RWPE2 (cell line): ENCODE results near the gene RASSF8.
A peak's percentile ranks its signal among the peaks of the same experiment; 100 is the strongest.

Source experiments
- ATAC-seq: fragments of 200-7000 bp; cut with Tn5 transposase; 3 replicates; pipeline ENCODE4 v1.9.1; 2021; ENCODE audit warnings: low read depth
- DNase-seq: peaks from one replicate; pipeline ENCODE4 v3.0.0-alpha.2; 2020; ENCODE audit warnings: low spot score
- H3K27ac ChIP-seq: fragments of 450-650 bp; 2 replicates; pipeline ENCODE4 v1.5.1; 2017; ENCODE audit warnings: mild to moderate bottlenecking; ENCODE audit not compliant: poor library complexity, severe bottlenecking
- H3K27me3 ChIP-seq: fragments of 250-450 bp; sonication (Bioruptor Pico); 2 replicates; pipeline ENCODE4 v1.5.1; 2021; ENCODE audit warnings: mild to moderate bottlenecking, moderate library complexity; ENCODE audit not compliant: insufficient read depth, poor library complexity, severe bottlenecking
- H3K36me3 ChIP-seq: fragments of 250-450 bp; sonication (Bioruptor Pico); 2 replicates; pipeline ENCODE4 v1.5.1; 2020; ENCODE audit warnings: low read depth, mild to moderate bottlenecking, moderate library complexity
- H3K4me1 ChIP-seq: fragments of 250-450 bp; sonication (Bioruptor Pico); 2 replicates; pipeline ENCODE4 v1.5.1; 2021; ENCODE audit warnings: mild to moderate bottlenecking, moderate library complexity; ENCODE audit not compliant: insufficient read depth, poor library complexity, severe bottlenecking
- H3K4me3 ChIP-seq: fragments of 250-450 bp; sonication (Bioruptor Pico); 2 replicates; pipeline ENCODE4 v1.5.1; 2021; ENCODE audit warnings: mild to moderate bottlenecking, moderate library complexity; ENCODE audit not compliant: severe bottlenecking
- H3K9me3 ChIP-seq: fragments of 250-450 bp; sonication (Bioruptor Pico); 2 replicates; pipeline ENCODE4 v1.5.1; 2021; ENCODE audit warnings: mild to moderate bottlenecking, moderate library complexity; ENCODE audit not compliant: severe bottlenecking
- TF ChIP-seq, protein P1 (sequence below): fragments of 450-650 bp; IDR thresholded peaks from one replicate; pipeline ENCODE4 v1.5.1; 2017; ENCODE audit warnings: mild to moderate bottlenecking, moderate library complexity; ENCODE audit not compliant: poor library complexity, severe bottlenecking

Gene RASSF8

DNA sequence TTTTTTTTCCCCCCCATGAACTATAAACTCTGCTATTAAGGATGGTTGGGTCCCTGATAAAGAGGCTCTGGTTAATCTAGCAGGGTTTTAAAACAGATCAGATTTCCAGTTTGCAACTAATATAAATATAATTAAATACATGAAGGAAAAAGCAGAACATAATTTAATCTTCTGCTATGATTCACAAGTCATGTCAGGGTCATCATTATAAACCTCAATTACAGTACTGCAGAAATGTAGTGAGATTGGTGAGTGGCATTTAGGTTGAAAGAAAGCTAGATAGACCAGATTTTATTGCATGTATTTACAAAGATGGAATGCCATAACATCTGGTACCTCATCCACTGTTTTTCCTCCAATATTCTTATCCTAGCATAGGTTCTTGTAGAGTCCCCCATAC, 14.5 kb upstream of the RASSF8 start:
- H3K9me3 ChIP-seq = no peaks in the 10 kb centered on the region
- no peak overlapping the region for H3K4me3 ChIP-seq
- no peaks in the 10 kb centered on the region for H3K36me3 ChIP-seq
- no peak for ATAC-seq
- no peak for DNase-seq
- H3K27me3 ChIP-seq = no peaks in the 10 kb centered on the region
- H3K4me1 ChIP-seq = no peaks in the 10 kb centered on the region
- TF ChIP-seq, protein P1, sequence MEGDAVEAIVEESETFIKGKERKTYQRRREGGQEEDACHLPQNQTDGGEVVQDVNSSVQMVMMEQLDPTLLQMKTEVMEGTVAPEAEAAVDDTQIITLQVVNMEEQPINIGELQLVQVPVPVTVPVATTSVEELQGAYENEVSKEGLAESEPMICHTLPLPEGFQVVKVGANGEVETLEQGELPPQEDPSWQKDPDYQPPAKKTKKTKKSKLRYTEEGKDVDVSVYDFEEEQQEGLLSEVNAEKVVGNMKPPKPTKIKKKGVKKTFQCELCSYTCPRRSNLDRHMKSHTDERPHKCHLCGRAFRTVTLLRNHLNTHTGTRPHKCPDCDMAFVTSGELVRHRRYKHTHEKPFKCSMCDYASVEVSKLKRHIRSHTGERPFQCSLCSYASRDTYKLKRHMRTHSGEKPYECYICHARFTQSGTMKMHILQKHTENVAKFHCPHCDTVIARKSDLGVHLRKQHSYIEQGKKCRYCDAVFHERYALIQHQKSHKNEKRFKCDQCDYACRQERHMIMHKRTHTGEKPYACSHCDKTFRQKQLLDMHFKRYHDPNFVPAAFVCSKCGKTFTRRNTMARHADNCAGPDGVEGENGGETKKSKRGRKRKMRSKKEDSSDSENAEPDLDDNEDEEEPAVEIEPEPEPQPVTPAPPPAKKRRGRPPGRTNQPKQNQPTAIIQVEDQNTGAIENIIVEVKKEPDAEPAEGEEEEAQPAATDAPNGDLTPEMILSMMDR = no peak
- no peak overlapping the region for H3K27ac ChIP-seq

DNA sequence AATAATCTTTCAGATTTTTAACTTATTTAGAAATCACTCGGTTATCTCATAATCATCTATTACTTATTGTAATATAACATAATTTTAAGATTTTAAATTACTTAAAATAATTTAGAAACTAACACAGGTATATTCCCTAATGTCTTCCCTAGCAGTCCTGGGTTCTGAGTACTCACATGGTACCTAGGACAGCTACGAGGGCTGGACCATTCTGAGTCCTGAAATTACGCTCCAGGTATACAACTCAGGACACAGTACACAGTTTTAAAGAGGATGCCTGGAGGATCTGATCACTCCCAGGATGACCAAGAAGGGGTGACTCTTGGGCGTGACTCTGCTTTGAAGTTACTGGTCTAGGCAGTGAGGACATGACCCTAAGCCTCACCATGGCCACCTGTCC, 9.1 kb upstream of the RASSF8 start:
- no peak for ATAC-seq
- H3K9me3 ChIP-seq = no peaks in the 10 kb centered on the region

DNA sequence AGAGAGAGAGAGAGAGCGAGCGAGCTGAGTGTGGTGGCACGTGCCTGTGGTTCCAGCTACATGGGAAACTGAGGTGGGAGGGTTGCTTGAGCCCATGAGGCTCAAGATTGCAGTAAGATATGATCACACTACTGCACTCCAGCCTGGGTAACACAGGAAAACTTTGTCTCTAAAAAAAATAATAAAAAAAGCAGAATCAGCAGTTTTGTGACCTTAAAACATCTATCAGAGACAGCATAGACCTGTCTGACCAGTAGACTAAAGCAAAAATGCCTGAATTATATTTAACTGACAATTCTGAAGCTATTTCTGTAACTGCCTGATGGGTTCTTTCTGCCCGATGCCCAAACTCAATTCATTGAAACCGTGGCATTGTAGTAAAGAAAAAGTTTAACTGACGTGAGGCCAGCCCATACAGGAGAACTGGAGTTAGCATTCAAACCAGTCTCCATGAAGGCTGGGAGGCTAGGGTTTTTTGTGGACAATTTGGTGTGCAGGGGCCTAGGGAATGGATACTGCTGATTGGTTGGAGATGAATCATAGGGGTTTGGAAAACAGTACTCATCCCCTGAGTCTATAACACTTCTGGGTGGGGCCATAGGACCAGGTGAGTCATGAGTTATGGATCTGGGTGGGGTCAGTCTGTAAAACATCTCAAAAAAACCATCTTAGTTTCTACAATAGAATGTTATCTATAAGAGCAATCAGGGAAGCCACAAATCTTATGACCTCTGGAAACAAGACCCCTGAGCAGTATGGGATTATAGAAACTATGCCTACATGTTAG, 8.0 kb upstream of the RASSF8 start:
- TF ChIP-seq, protein P1 = no peak
- DNase-seq (no peak), ATAC-seq (peak; percentile 70; the same call in 2 of the 3 replicates)
- Histone ChIP-seq H3K4me1 (no peaks in the 10 kb centered on the region), H3K27ac (no peak overlapping the region), H3K27me3 (no peaks in the 10 kb centered on the region), H3K9me3 (no peaks in the 10 kb centered on the region), H3K4me3 (no peak overlapping the region), H3K36me3 (no peaks in the 10 kb centered on the region)

More for the DNA sequence above, 9.1 kb upstream of the RASSF8 start:
- no peak overlapping the region for H3K4me3 ChIP-seq
- no peak for DNase-seq
- TF ChIP-seq, protein P1 = no peak
- no peaks in the 10 kb centered on the region for H3K4me1 ChIP-seq
- H3K27me3 ChIP-seq = no peaks in the 10 kb centered on the region
- no peak overlapping the region for H3K27ac ChIP-seq
- H3K36me3 ChIP-seq = no peaks in the 10 kb centered on the region

DNA sequence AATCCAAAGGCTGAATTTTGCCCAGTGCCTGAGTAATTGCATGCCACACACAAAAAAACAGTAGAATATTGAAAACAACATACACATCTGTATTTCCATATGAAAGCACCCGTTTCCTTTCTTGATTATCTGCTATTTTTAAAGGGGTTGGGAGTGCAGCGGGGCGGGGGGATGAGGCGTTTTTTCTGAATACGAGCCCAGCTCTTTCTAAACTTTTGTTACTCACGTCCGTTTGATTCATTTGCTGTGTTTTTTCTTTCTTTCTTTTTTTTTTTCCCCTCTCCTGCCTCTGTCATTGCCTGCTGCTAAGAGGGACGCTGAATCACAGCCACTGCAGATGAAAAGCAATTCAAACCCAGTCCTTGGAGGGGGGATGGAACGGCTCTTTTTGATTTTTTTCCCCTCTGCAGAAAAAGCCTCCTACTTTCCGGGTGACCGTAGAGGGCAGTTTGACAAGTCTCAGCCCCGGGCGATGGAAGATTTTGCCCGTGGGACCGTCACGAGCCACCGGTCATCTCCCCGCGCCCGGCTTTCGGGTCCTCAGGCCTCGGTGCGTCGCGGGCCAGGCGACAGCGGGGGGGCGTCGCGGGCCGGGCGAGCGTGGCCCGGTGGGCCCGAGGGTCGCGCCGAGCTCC, 572 bp upstream of the RASSF8 start:
- TF ChIP-seq, protein P1 = no peak
- H3K9me3 ChIP-seq = no peaks in the 10 kb centered on the region
- no peak for DNase-seq
- H3K36me3 ChIP-seq = no peaks in the 10 kb centered on the region
- peaks cover 7% of the 10 kb centered on the region for H3K4me1 ChIP-seq
- no peaks in the 10 kb centered on the region for H3K27me3 ChIP-seq
- peak overlapping the region; percentile 86 for H3K27ac ChIP-seq
- peak overlapping the region; percentile 91 for H3K4me3 ChIP-seq
- ATAC-seq = peak; percentile 37
